IMR-90 (cell line): ENCODE results near the gene IFT43.

Source experiments
- BHLHE40 ChIP-seq: fragments of 150-350 bp; IDR thresholded peaks from 2 replicates; pipeline ENCODE4 v1.6.1; 2016; ENCODE audit warnings: mild to moderate bottlenecking, low read depth, low read length
- CEBPB ChIP-seq: IDR thresholded peaks from 2 replicates; pipeline ENCODE4 v1.6.1; 2012; ENCODE audit warnings: low read depth, low read length, improper control_type of control experiment
- CHD1 ChIP-seq: IDR thresholded peaks from 2 replicates; pipeline ENCODE4 v1.6.1; 2012; ENCODE audit warnings: low read depth, low read length, improper control_type of control experiment
- CTCF ChIP-seq: conservative IDR thresholded peaks from 2 replicates; pipeline ENCODE4 v1.5.1; 2012; ENCODE audit warnings: mild to moderate bottlenecking, low read depth, low read length, improper control_type of control experiment
- ELK1 ChIP-seq: fragments of 150-350 bp; IDR thresholded peaks from 2 replicates; pipeline ENCODE4 v1.6.1; 2016; ENCODE audit warnings: low read depth, mild to moderate bottlenecking, low read length, moderate library complexity, borderline replicate concordance
- FOS ChIP-seq: fragments of 150-350 bp; IDR thresholded peaks from 2 replicates; pipeline ENCODE4 v1.6.1; 2016; ENCODE audit warnings: low read depth, low read length
- MAFK ChIP-seq: IDR thresholded peaks from 2 replicates; pipeline ENCODE4 v1.6.1; 2012; ENCODE audit warnings: low read depth, low read length, improper control_type of control experiment
- MXI1 ChIP-seq: IDR thresholded peaks from 2 replicates; pipeline ENCODE4 v1.6.1; 2012; ENCODE audit warnings: low read depth, mild to moderate bottlenecking, low read length, moderate library complexity, borderline replicate concordance
- NFE2L2 ChIP-seq: fragments of 150-350 bp; IDR thresholded peaks from 2 replicates; pipeline ENCODE4 v1.6.1; 2016; ENCODE audit warnings: low read depth, mild to moderate bottlenecking, low read length
- POLR2A ChIP-seq: IDR thresholded peaks from 2 replicates; pipeline ENCODE4 v1.6.1; 2012; ENCODE audit warnings: mild to moderate bottlenecking, low read depth, low read length
- RAD21 ChIP-seq: IDR thresholded peaks from 2 replicates; pipeline ENCODE4 v1.6.1; 2012; ENCODE audit warnings: low read length, improper control_type of control experiment
- RFX5 ChIP-seq: IDR thresholded peaks from 2 replicates; pipeline ENCODE4 v1.8.0; 2012; ENCODE audit warnings: low read depth, mild to moderate bottlenecking, low read length, moderate library complexity
- SMC3 ChIP-seq: fragments of 150-350 bp; IDR thresholded peaks from 2 replicates; pipeline ENCODE4 v1.6.1; 2016; ENCODE audit warnings: low read depth, mild to moderate bottlenecking, antibody characterized with exemption, low read length, moderate library complexity

- TF ChIP-seq CTCF: no peak
- no peak for TF ChIP-seq RAD21
- TF ChIP-seq FOS: no peak
- no peak for TF ChIP-seq POLR2A
- TF ChIP-seq MAFK: no peak
- TF ChIP-seq BHLHE40: no peak
- no peak for TF ChIP-seq CEBPB
- TF ChIP-seq MXI1: no peak
- no peak for TF ChIP-seq ELK1
- TF ChIP-seq SMC3: no peak
- TF ChIP-seq NFE2L2: no peak
- TF ChIP-seq CHD1: no peak
- TF ChIP-seq RFX5: no peak
Measured at GRCh38 chr14:76086636-76087035, 101.1 kb downstream of the IFT43 start.
